ENCODE results near the gene S1PR4. TPM values are rescaled to one million over a fixed set of nuclear protein-coding genes. Genes with fewer than 3 reads are reported as not detected.

Gene S1PR4
- total and polyA plus RNA-seq, 2 of the 8 experiments (the other 6 are each of a cell fraction or from before 2014, with no cell fraction given): not detected

DNA sequence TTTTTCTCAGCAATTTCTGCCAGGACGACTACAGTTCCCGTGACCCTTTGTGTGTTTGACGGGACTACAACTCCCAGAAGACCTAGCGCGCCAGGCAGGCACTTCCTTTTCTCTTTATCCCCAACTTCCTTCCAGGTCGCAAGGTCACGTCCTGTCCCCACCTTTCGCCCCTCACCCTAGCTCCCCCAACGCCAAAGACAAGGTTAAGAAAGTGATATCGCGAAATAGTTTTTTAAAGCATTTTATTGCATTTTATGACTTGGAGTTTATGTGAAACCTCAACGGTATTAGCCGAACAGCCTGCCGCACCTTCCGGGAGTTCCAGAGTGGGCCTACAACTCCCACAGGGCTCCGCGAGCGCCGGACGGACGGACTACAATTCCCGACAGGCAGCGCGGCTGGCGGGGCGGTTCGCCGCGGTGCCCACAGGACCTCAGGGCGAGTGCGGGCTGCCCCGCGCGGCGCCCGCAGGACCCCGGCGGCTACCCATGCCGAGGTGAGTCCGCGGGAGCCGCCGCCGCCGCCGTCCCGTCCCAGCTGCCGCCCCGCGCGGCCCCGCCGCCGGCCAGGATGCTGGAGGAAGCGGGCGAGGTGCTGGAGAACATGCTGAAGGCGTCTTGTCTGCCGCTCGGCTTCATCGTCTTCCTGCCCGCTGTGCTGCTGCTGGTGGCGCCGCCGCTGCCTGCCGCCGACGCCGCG, 7.0 kb downstream of the S1PR4 start, which contains the start of gene NCLN:
TSS of gene NCLN (plus strand) at position 470 of the 699 bp plus-strand sequence. CDS start at position 571, 101 bp downstream.
- no peak within 1 kb of the TSS for H2BK20ac ChIP-seq (ENCODE audit: low read length)
- peaks cover 8% of the 10 kb centered on the region; the same call in 1 of the 2 replicates for H3K23me2 ChIP-seq (ENCODE audit: low read depth, low read length)
- peak within 1 kb of the TSS; percentile 71 to 94 (median 78) for H3K4me3 ChIP-seq (ENCODE audit: extremely low read depth in 1 of 4, insufficient read depth in 2 of 4, low read depth in 3 of 4, low read length in 4 of 4)
- DNase-seq (ENCODE audit: low read depth in 1 of 2, low spot score in 2 of 2): peak; percentile 70 to 95
- no peak within 1 kb of the TSS for H3K14ac ChIP-seq (ENCODE audit: insufficient read length)
- H4K5ac ChIP-seq (ENCODE audit: insufficient read length, low read depth, low read length): peak within 1 kb of the TSS; percentile 85
- peaks cover 28 to 32% of the 10 kb centered on the region in 2 experiments for H4K20me1 ChIP-seq (replicated peaks in 1 of 2; ENCODE audit: control insufficient read depth in 1 of 2, insufficient read depth in 2 of 2, low read length in 2 of 2)
- peak within 1 kb of the TSS; percentile 67 to 97 for H3K4me2 ChIP-seq (ENCODE audit: insufficient read depth in 1 of 2, low read depth in 2 of 2, low read length in 2 of 2)
- CTCF ChIA-PET (ENCODE audit: partially characterized antibody): interaction anchor here (1.3 to 1.7 kb wide), 2 partner anchors 22 to 25 kb away, joined by 5 read pairs; no protein-coding TSS in a partner anchor
- H2BK15ac ChIP-seq (ENCODE audit: low read length): no peak within 1 kb of the TSS
- H3K79me1 ChIP-seq (ENCODE audit: low read depth, low read length): peaks cover 30% of the 10 kb centered on the region
- H2AK5ac ChIP-seq (ENCODE audit: low read depth, low read length): no peak within 1 kb of the TSS; the same call in 1 of the 2 replicates
- no peaks in the 10 kb centered on the region; a peak in 1 of 8 replicates for H3K36me3 ChIP-seq (ENCODE audit: control insufficient read depth in 2 of 4, insufficient read depth in 4 of 4, low read length in 3 of 4)
- H3K79me2 ChIP-seq (ENCODE audit: control insufficient read depth in 1 of 2, insufficient read depth in 2 of 2, low read length in 2 of 2): peaks cover 13 to 48% of the 10 kb centered on the region in 2 experiments
- H3K56ac ChIP-seq (replicated peaks; ENCODE audit: insufficient read length, low read depth, low read length): peak within 1 kb of the TSS; percentile 51
- peak within 1 kb of the TSS; percentile 84; the same call in 1 of the 2 replicates for H2BK12ac ChIP-seq (ENCODE audit: low read depth, low read length)
- peak within 1 kb of the TSS; percentile 94 for H2BK5ac ChIP-seq (ENCODE audit: low read depth, low read length)
- peak within 1 kb of the TSS; percentile 63 for H4K8ac ChIP-seq (ENCODE audit: extremely low read depth, insufficient read depth, low read length)
- WGBS, 2 experiments (ENCODE audit: extremely low coverage in 1 of 2, insufficient coverage in 1 of 2, insufficient read length in 1 of 2, insufficient replicate concordance in 2 of 2, low coverage in 1 of 2, low lambda C conversion rate in 2 of 2, missing lambda C conversion rate in 1 of 2): 1% methylated on average over 43 of the region's 69 CpGs; no CpG with 5 or more reads in 1 of the 2 experiments
- H4K91ac ChIP-seq (replicated peaks; ENCODE audit: insufficient read length, low read length): peak within 1 kb of the TSS; percentile 85
- peak within 1 kb of the TSS; percentile 68 for H2BK120ac ChIP-seq (replicated peaks; ENCODE audit: low read depth, low read length)
- H3K9me3 ChIP-seq (ENCODE audit: insufficient read depth in 2 of 2, low read depth in 1 of 2, low read length in 1 of 2): no peaks in the 10 kb centered on the region
- peaks cover 0 to 16% (median 10%) of the 10 kb centered on the region in 4 experiments; a peak in 6 of 7 replicates for H3K4me1 ChIP-seq (replicated peaks in 1 of 4; ENCODE audit: control insufficient read depth in 3 of 4, insufficient read depth in 4 of 4, low read length in 3 of 4)
- H2AFZ ChIP-seq (ENCODE audit: low read length): peak within 1 kb of the TSS; percentile 98
- no peak within 1 kb of the TSS for H3K23ac ChIP-seq (ENCODE audit: insufficient read length)
- peak within 1 kb of the TSS; percentile 80 for H3K18ac ChIP-seq (ENCODE audit: extremely low read depth, low read length)
- no peak within 1 kb of the TSS for H3K4ac ChIP-seq (replicated peaks; ENCODE audit: insufficient read length, low read depth, low read length)
- H3K9ac ChIP-seq (replicated peaks in 1 of 4; ENCODE audit: extremely low read depth in 1 of 4, low read depth in 3 of 4, low read length in 3 of 4): peak within 1 kb of the TSS; percentile 75 to 89 (median 79)
- peak; percentile 100 for FAIRE-seq
- no peaks in the 10 kb centered on the region for H3K27me3 ChIP-seq (replicated peaks in 1 of 4; ENCODE audit: control insufficient read depth in 3 of 4, extremely low read depth in 1 of 4, insufficient read depth in 3 of 4, low read length in 3 of 4)
- peak within 1 kb of the TSS; percentile 74 for H3K27ac ChIP-seq (ENCODE audit: low read depth, low read length)
- POLR2A ChIA-PET (ENCODE audit: partially characterized antibody): interaction anchor here (1.4 to 1.6 kb wide), 2 partner anchors 25 to 57 kb away, joined by 3 to 7 read pairs; no protein-coding TSS in a partner anchor
- peak; percentile 63 for TF ChIP-seq ASH2L (IDR thresholded peaks at IDR 0.05; ENCODE audit: low read length)
- TF ChIP-seq, protein P1, sequence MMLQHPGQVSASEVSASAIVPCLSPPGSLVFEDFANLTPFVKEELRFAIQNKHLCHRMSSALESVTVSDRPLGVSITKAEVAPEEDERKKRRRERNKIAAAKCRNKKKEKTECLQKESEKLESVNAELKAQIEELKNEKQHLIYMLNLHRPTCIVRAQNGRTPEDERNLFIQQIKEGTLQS (IDR thresholded peaks at IDR 0.05; ENCODE audit: insufficient read depth, low read depth, low read length): no peak
- TF ChIP-seq, protein P2, sequence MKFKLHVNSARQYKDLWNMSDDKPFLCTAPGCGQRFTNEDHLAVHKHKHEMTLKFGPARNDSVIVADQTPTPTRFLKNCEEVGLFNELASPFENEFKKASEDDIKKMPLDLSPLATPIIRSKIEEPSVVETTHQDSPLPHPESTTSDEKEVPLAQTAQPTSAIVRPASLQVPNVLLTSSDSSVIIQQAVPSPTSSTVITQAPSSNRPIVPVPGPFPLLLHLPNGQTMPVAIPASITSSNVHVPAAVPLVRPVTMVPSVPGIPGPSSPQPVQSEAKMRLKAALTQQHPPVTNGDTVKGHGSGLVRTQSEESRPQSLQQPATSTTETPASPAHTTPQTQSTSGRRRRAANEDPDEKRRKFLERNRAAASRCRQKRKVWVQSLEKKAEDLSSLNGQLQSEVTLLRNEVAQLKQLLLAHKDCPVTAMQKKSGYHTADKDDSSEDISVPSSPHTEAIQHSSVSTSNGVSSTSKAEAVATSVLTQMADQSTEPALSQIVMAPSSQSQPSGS (IDR thresholded peaks at IDR 0.05; ENCODE audit: low read length): no peak
- TF ChIP-seq SP2 (IDR thresholded peaks at IDR 0.05; ENCODE audit: low read length): no peak
- no peak for TF ChIP-seq CBX5 (IDR thresholded peaks at IDR 0.05; ENCODE audit: low read depth, low read length)
- peak; percentile 93 for TF ChIP-seq SIX5 (IDR thresholded peaks at IDR 0.05; ENCODE audit: low read depth, low read length)
- peak; percentile 76 for TF ChIP-seq TAF1 (IDR thresholded peaks at IDR 0.05; ENCODE audit: low read depth, low read length)
- TF ChIP-seq POU5F1 (IDR thresholded peaks at IDR 0.05; ENCODE audit: low read depth, low read length): no peak
- no peak; a peak in 1 of 3 replicates for TF ChIP-seq EP300 (IDR thresholded peaks at IDR 0.05; ENCODE audit: borderline replicate concordance in 1 of 2, low read depth in 2 of 2, low read length in 2 of 2)
- TF ChIP-seq CHD2 (IDR thresholded peaks at IDR 0.05; ENCODE audit: low read length): peak; percentile 66; the same call in 1 of the 2 replicates
